Measurements from ENCODE around the gene METRN. TPM values are rescaled to one million over a fixed set of nuclear protein-coding genes. Genes with fewer than 3 reads are reported as not detected.

METRN gene
- total and polyA plus RNA-seq, 12 donors = 1.3 to 189 (median 75.6) TPM

- H3K27me3 ChIP-seq = no peaks in the 10 kb centered on the region
- intact Hi-C loops (cut with DNase I) = no loop called here
- no peak overlapping the region for H3K4me3 ChIP-seq
- 91 to 95% (median 93%) methylated on average over 8 to 18 of the region's 18 CpGs for WGBS, 4 donors
- H3K36me3 ChIP-seq (replicated peaks in 1 of 2) = peaks cover 0 to 44% of the 10 kb centered on the region in 2 donors
- no peaks in the 10 kb centered on the region for H3K9me3 ChIP-seq (replicated peaks in 1 of 3)
- DNase-seq = no peak
- H3K27ac ChIP-seq = peak overlapping the region in 1 of 5 donors; percentile 49
- H3K4me1 ChIP-seq (replicated peaks in 1 of 2) = peaks cover 23 to 24% of the 10 kb centered on the region in 2 donors
- TF ChIP-seq CTCF (IDR thresholded peaks at IDR 0.05) (no peak), POLR2A (IDR thresholded peaks at IDR 0.05) (no peak)
Observed at GRCh38 chr16:673399-673991, 41.4 kb upstream of the METRN start.

DNA sequence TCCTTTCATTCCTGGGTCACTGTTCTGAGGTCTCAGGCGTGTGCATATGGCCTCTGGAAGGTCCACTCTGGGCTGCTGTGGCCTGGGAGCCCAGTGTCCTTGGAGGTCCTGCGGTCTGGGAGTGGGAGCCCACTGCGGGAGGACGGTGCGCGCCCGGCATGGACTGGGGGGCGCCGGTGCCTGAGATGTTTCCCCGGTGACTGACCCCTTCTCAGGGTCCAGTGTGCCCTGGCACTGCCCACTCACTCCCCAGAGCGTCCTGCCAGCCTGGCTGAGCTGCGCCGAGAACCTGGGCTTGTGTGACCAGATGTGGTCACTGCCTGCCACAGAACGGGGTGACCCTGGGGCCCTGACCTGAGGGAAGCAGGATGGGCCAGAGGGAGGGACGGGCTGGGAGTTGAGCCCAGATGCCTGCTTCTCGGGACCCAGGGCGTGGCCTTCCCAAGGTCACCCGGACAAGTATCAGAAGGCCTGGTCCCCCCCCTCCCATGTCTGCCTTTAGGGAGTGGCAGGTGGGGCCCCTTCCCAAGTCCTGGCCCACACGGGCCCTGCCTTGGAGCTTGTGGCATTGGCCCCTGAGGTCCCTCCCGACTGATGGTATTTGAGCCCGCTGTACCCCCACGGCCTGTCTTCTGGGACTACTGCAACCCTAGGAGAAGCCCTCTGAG is 40.6 kb upstream of the METRN start:
- peaks cover 15 to 16% of the 10 kb centered on the region in 2 donors for H3K4me1 ChIP-seq (replicated peaks in 1 of 2)
- 50 to 60% (median 55%) methylated on average over 9 to 22 of the region's 22 CpGs for WGBS, 4 donors
- DNase-seq = peak in 4 of 7 donors; percentile 80 to 86 (median 82)
- peaks cover 0 to 44% of the 10 kb centered on the region in 2 donors for H3K36me3 ChIP-seq (replicated peaks in 1 of 2)
- no peak overlapping the region for H3K4me3 ChIP-seq
- peak overlapping the region in 3 of 5 donors; percentile 49 to 77 (median 50) for H3K27ac ChIP-seq
- TF ChIP-seq CTCF (IDR thresholded peaks at IDR 0.05) (no peak), POLR2A (IDR thresholded peaks at IDR 0.05) (no peak)
- intact Hi-C loops (cut with DNase I) = no loop called here
- no peaks in the 10 kb centered on the region for H3K9me3 ChIP-seq (replicated peaks in 1 of 3)
- H3K27me3 ChIP-seq = no peaks in the 10 kb centered on the region

DNA sequence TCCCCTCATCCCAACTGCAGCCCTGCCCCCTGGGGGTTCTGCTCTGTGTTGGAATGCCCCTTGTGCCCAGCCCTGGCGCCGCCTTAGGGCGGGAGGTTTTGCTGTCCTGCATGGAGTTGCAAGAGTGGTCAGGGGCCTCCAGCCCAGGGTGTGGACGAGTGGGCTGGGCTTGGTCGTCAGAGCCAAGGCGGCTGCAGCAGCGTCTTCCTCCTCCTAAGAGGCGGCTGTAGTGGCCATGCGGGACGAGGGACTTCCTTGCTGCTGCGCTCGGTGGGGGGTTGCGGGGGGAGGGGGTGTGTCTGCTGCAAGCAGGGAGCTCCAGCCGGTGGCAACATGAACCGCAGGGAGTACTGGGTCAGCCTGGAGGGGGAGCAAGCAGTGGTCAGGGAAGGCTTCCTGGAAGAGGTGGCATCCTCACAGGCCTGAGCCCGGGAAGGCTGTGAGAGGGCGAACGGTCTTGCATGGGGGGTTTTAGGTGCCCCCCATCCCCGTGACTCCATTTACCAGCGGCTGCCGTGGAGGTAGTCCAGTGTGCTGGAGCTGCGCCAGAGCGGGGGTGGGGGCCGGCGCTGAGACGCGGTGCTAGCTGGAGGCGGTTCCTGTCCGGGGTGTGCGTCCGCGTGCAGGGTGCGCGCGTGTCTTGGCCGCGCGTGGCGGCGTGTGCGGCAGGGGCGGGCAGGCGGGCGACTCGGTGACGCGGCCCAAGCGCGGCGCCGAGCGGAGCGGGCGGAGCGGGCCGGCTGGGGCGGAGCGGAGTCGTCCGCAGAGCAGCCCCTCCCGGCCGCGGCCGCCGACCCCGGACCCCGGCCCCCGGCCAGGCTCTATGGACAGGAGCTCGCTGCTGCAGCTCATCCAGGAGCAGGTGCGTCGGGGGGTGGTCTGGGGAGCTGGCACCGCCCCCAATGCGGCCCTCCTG is 39.7 kb upstream of the METRN start, which contains the start of gene RHBDL1:
RHBDL1 (plus strand) TSS at position 704 of the 916 bp plus-strand sequence; CDS start at position 824, 120 bp downstream.
- Histone ChIP-seq H3K27me3 (no peaks in the 10 kb centered on the region), H3K9me3 (replicated peaks in 1 of 3) (no peaks in the 10 kb centered on the region), H3K4me3 (peak within 1 kb of the TSS in 1 of 4 donors; percentile 51), H3K4me1 (replicated peaks in 1 of 2) (peaks cover 13 to 15% of the 10 kb centered on the region in 2 donors), H3K36me3 (replicated peaks in 1 of 2) (peaks cover 0 to 35% of the 10 kb centered on the region in 2 donors), H3K27ac (peak within 1 kb of the TSS in 3 of 5 donors; percentile 47 to 77 (median 50))
- DNase-seq = peak in 2 of 7 donors; percentile 61 to 62
- WGBS, 4 donors = 5 to 6% methylated on average over 60 to 73 of the region's 73 CpGs; no CpG with 5 or more reads in 2 of the 4 donors
- intact Hi-C loops (cut with DNase I) = no loop called here
- TF ChIP-seq POLR2A (IDR thresholded peaks at IDR 0.05) (no peak), CTCF (IDR thresholded peaks at IDR 0.05) (peak in 1 of 6 experiments; percentile 17)

All from adrenal gland (tissue), 12 donors.